GM12874 (cell line): ENCODE results near the gene CDC123.
A peak's percentile ranks its signal among the peaks of the same experiment; 100 is the strongest.

Source experiments
- TF ChIP-seq, protein P1 (sequence below): IDR thresholded peaks from 2 replicates; pipeline ENCODE4 v1.5.1; 2011; ENCODE audit warnings: low read depth, mild to moderate bottlenecking, control low read depth, low read length, moderate library complexity; ENCODE audit not compliant: insufficient read depth

CDC123 gene

DNA sequence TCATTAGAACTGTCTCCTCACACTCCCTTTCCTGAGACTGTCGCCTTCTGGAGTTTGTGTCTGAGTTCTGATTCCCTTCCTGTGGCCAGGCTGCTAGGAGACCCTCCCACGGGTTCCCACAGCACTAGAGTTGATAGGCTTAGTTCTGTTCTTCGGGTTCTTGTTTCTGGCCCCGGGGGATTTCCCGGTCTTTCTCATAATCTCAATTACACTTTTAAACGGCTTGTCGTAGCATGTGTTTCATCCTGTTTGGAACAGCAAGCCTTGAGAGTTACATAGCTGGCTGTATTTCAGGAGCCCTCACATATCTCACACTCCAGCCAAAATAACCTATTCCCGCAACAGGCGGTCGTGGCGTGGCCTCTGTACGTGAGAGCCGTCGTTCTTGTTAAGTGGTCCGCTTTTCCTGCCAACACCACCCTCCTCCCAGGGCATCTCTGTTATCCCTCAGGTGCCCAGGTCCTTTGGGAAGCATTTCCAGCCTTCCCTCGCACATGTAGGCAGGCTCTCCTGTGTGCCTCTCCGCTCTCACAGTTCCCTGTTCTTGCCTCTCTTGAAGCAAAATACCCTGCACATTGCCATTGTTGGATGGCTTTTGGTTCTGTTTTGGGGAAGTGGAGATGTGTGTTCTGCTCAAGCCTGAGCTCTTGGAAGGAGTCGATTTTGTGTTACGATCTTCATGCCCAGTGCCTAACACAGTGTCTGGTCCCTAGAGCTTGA, 46.0 kb downstream of the CDC123 start:
- TF ChIP-seq, protein P1, sequence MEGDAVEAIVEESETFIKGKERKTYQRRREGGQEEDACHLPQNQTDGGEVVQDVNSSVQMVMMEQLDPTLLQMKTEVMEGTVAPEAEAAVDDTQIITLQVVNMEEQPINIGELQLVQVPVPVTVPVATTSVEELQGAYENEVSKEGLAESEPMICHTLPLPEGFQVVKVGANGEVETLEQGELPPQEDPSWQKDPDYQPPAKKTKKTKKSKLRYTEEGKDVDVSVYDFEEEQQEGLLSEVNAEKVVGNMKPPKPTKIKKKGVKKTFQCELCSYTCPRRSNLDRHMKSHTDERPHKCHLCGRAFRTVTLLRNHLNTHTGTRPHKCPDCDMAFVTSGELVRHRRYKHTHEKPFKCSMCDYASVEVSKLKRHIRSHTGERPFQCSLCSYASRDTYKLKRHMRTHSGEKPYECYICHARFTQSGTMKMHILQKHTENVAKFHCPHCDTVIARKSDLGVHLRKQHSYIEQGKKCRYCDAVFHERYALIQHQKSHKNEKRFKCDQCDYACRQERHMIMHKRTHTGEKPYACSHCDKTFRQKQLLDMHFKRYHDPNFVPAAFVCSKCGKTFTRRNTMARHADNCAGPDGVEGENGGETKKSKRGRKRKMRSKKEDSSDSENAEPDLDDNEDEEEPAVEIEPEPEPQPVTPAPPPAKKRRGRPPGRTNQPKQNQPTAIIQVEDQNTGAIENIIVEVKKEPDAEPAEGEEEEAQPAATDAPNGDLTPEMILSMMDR, result no peak

DNA sequence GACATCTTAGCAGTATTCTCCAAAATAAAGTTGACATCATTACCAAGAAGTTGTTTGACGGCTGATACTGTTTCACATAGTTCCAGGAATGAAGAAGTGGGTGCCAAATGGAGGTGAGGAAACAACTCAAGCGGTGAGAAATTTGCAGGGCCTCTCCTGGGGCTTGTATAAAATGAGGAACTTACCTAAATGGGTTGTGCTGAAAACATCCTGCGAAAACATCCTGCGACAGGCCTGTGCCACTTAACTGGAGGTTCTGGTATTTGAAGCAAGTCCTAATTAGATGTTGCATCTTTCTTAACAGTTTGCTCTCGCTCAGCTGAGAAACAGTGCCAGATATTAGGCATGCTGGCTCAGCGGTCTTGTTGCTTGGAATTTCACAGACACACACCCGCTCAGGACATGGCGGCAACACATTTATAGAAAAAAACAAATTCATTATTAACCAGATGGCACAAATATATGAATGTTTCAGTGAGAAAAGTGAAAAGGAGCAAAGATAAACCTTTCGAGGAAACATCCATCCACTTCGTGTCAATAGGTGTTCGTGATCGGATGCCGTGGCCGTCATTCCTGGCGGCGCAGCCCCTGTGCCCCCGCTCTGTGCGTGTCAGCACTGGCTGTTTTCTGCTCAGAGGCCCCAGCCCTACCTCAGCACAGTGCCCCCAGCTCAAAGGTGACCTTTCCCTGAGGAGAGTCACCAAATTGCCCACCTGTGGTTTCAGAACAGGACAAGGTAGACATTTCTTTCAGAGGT, 48.1 kb downstream of the CDC123 start:
- TF ChIP-seq, protein P1, result no peak

DNA sequence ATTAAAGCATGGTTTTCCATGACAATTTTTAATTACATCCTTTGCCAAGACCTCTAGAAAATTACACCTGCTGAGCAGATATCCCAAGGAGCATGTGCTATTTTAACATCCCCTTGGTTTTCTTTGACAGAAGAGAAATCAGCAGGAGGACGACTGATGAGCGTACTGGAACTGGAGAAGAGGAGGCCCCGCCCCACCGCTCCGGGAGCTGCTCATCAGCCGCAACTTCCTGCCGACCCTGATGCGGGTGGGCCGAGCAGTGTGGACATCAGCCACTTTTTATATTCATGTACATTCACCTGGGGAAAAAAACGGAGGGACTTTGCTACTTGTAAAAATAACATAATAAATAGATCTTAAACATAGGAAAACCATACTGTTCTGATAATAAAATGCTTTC, 54.2 kb downstream of the CDC123 start:
- TF ChIP-seq, protein P1, result no peak

DNA sequence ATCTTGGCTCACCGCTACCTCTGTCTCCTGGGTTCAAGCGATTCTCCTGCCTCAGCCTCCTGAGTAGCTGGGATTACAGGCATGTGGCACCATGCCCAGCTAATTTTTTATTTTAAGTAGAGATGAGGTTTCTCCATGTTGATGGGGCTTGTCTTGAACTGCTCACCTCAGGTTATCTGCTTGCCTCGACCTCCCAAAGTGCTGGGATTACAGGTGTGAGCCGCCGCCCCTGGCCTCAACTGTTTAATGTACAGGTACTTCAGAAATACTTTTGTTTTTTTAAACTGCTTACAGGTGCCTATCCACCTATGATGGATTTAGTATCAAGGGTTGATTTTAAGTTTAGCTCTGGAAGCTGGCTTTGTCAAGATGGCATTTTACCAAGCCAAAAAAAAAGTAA, 55.6 kb downstream of the CDC123 start:
- TF ChIP-seq, protein P1, result no peak

DNA sequence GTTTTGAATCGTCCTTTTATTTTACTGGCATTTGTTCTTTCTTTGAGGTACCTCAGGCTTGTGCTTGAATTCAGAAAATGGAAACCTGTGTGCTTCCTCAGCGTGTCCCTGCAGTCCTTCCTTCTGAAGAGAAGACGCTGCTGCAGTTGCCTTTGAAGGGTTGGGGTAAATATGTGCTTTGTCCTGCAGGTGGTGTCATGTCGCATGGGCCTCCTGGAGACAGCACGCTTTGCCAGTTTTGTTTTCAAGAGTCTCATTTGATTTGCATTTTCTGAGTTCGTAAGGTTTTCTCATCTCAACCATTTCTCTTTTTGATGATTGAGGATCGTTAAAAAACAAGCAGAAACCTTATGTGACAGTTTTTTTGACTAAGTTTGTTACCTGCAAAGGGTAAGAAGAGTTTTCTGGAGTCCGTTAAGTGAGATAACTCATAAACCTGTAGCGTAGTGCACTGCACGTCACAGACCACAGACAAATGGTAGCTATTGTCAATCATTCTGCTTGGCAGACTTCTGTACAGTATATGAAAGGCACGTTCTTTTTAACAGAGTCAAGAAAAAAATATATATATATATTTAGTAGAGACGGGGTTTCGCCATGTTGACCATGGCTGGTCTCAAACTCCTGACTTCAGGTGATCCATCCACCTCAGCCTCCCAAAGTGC, 57.0 kb downstream of the CDC123 start:
- TF ChIP-seq, protein P1, result peak; percentile 63

DNA sequence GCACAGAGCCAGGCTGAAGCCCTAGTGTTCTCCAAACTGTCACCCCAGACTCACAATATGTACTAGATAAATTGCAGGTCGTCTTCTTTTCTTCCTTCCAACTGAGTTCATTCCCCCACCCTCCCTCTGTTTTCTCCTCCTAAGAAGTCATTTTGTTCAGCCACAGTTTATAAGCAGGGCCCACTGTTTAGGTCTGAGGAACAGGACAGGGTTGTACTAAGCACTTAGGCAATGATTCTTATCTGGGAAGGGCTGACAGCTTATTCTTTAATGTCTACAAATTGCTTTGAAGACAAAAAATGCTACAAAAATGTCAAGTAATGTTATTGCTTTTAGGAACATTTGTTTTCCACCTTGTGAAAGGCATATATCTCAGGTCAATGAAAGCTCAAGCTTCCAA, 59.1 kb downstream of the CDC123 start:
- TF ChIP-seq, protein P1, result no peak

DNA sequence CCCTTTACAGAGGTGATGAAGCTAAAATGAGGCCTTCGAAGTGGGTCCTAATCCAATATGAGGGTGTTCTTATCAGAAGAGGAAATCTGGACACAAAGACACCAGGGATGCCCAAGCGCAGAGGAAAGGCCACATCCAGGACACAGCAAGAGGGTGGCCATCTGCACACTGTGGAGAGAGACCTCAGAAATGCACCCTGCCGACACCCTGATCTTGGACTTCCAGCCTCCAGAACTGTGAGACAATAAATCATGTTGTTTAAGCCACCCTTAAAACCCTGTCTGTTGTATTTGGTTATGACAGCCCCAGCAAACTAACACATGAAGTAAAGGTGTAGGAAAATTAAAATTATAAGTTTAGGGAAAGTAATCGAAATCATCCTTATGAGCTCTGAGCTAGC, 64.0 kb downstream of the CDC123 start:
- TF ChIP-seq, protein P1, result no peak
